Stimulated activated CD4-positive, alpha-beta T cell treated with anti-CD3 and anti-CD28 coated beads, Interleukin-4, amount 100 ng/mL, for 4 hours (primary cell): ENCODE data around the gene DACH1.
A peak's percentile ranks its signal among the peaks of the same experiment; 100 is the strongest.
"Not testable (repeated sequence)": the region's sequence is repeated elsewhere in the genome, so short reads cannot be mapped to it uniquely, and the experiment has no call there.

Source experiments
- DNase-seq, 2 experiments: peaks; one replicate each; pipeline ENCODE4 v3.0.0-alpha.2; 2020

The DACH1 gene

DNA sequence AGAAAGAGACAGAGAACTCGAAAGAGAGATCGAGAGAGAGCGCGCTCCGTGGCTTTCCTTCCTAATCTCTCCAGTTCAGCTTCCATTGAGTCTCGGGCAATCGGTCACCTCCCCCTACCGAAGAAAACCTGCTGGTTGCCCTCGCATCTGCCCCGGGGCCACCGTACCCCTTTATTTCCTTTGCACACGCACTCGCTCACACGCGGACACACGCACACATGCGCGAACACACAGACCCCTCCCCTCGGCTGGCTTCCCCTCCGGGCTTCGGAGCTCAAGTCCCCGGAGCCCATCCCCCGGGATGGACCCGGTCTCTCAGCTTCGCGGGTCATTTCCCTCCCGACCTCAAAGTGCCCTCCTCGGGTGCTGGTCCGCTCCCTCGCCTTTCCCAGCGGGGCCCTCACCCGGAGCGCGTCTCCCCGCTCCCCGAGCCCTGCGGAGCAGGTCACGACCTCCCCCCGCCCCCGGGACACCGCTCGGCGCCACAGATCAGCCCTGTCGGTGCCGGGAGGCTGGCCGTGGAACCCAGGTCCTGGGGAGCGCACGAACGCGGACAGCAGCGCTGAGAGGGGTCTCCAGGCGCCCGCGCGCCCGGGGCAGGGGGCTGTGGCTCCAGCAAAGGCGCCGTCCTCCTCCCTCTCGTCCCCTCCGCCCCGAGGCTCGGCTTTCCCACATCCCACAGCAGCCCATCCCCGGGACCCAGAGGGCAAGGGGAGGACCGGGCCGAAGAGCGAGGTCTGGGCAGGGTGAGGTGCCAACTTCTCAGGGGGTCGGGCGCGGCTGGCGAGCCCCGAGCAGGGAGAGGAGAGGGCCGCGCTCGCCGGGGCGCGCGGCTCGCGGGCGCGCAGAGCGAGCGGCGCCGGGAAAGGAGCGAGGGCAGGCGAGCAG, 1.8 kb downstream of the DACH1 start:
- no peak for DNase-seq

DNA sequence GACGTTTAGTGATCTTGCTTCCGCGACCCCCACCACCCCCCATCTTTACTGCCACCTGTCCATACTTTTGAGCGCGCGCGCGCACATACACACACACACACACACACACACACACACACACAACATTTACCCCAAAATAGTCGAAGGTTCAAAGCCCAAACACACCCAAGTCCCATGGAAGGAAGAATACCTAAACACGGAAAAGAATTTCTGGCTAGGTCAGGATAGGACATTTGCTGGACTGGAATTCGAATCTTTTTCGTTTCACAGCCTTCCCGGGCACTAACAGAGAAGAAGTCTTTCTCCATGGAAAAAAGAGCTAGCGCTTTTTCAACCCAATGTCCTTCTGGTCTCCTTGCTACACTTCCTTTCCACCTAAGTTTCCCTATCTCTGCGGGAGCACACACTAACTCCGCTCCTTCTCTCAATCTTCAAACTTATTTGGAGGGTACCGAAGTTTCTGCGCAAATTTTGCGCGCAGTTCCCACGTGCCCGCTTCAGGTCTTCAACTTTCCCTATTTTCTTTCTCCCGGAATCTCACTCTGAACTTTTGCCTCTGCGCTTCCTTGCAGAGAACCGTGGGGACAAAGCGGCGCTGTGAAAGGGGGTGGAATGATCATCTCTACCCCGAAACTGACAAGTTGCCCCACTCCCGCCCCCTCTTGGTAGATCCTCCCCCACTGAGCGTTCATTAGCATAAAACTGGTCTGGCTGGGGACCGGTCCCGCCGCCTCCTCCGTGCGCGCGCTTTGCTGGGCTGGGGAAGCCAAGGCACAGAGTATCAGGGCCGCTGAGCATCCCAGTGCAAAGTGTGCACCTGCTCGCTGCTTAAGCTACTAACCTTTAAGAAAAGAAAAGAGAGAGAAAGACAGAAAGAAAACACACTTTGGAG, 2.7 kb downstream of the DACH1 start:
- DNase-seq: peak in 1 of 2 experiments; percentile 13

DNA sequence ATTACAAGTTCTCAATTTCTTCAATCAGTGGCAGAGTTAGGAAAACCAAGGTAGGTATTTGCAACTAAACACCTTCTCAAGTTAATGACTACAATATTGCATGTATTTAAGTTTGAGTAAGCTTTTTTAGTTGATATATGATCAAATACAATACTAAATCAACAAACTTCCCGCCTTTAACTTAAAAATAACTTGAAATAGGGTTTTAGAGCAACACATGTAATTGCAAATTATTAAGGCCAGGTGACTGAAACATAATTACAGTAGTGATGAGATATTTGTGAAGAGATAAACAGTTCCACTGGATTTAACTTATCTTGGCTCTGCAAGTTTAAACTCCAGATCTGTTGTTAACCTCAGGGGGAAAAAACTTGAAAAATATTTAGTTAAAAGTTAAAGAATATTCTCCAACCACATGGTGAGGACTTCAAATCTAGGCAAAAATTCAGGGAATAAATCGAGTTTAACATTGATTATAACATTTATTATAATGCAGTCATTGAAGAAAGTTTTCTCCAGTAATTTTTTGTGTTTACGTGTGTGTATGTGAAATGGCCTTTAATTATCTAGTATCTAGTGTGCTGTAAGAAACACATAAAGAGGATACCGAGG, 3.6 kb downstream of the DACH1 start:
- DNase-seq: no peak

DNA sequence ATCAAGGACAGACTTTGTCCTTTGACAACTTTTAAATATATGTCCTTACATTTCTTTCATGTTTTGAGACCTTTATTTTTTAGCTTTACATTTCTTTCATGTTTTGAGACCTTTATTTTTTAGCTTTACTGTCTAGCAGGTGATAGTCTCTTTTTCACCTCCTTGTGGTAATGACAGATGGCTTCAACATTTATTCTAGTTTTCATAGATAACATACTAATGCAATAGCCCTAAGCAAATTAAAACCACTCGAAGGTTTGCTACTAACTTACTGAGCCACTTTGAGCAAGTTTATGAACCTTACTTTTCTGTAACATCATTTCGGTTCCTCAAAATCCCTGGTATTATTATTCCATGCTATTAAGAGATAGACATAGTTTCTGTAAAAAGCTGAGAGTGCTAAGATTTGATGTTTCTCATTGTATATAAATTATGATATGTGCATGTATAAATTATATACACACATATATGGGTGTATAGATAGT, 4.5 kb downstream of the DACH1 start:
- DNase-seq: no peak

DNA sequence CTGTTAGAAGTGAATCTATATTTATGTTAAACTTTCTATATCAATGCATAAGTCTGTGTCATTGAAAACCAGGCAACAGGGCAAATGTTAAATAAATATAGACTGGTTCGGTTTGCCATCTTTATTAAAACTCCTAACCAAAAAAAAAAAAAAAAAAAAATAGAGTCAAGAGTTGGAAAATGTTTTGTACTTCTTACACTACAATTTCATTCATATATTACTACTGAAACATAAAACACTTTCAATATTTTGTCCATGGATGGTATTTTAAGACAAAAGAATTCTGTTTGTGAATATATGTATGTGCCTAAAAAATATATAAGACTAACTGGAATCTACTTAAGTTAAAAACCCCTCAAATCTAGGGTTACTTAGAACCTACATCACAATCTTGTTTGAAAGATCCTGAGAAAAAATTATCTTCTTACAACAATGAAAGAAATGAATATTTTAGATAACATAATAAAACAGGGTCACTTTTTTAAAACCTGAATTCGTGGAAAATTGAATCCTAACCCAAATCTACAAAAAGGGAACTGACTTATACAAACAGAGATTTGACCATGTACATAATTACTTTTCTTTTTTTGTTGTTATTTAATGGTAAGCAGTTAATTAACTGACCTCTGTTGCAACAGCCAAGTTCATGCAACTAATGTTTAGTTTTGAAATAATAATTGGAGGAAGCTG, 5.1 kb downstream of the DACH1 start:
- no peak for DNase-seq

DNA sequence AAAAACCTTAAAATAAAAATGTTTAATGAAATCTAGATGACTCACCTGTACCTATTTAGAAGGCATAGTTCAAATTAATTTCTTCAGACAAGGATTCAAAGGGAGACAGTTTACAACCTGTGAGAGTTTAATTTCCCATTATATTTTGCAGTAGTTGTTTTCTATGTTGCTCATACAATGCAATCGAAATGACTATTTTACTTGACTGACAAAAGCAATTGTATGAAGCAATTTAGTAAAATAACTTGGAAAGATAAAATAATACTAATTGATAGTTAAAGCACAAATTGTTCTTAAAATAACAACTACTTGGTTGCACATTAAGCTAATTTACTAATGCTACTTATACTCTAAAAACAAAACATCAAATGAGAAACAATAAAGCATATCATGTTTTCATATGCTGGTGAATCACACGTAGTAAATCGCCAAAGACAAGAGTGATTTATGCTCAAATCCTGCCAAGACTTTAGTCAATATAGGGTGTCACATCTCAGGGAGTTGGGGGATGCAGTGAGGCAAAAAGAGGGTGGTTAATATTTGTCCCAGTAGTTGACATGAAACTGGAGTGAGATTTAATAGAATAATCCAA, 6.4 kb downstream of the DACH1 start:
- no peak for DNase-seq

DNA sequence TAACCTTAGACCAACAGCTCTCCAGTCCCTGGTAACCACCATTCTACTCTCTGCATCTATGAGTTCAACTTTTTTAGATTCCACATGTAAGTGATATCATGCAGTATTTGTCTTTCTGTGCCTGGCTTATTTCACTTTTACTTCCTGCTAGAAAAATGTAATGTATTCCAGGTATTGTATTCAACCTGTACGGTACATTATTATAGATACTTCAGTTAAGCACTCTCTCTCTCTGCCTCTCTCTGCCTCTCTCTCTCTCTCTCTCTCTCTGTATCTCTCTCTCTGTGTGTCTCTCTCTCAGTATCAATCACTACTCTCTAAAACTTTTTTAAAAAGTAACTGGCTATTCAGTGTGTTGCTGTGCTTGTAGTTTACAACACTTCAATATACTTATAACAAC, 8.4 kb downstream of the DACH1 start:
- no peak for DNase-seq

DNA sequence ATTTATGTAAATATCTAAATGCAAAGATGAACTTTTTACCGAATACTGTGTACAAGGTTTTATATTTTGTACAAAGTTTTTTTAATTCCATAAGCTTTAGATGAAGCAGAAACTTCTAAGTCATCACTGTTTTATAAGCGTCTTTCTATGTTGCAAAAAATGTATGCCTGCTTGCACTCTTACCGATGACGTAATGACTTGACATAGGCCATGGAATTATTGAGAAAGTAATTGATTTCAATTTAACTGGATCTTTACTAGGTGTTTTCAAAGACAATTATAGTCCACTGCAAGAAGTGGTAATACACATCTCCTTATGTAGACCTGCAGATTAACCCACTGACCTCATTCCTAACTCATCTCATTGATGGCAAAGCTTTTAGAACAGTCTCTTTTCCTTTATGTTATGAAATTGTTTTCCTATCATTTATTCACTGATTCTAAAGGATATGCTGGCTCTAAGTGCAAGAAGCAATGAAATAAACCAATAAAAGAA, 10.4 kb downstream of the DACH1 start:
- no peak for DNase-seq

DNA sequence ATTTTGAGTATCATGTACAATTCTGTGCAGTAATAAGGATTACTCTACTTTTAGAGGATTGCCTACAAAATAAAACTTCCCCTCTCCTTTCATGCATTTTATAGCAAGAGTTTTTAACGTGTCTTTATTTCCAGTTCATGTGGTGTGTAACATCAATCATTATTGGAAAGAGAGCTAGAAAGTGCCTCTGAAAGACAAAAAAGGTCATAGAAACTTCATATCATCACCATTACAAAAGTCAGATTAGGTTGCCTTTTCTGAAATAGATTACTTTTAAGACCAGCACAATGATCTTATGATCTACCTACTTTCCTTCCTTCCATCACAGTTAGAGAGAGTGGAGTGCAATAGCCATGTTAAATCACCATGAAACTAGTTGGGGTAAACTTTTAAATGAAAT, 12.6 kb downstream of the DACH1 start:
- DNase-seq: no peak

DNA sequence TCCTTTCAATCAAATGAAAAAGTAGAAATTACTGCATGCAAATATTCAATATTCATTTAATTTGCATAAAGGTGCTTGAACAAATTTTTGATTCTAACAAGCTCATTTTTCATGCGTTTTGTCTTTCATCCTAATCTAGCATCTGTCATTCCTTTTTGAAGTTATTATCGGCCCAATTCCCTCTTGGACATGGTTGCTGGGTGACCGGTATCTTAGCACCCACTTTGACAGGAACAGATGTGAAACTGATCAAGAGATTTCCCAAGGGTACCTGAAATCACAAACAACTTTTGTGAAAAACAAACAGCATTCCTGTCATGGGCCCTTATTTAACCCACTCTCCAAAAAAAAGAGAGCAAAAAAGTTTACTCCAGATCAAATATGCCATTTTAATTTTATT, 13.3 kb downstream of the DACH1 start:
- no peak for DNase-seq

DNA sequence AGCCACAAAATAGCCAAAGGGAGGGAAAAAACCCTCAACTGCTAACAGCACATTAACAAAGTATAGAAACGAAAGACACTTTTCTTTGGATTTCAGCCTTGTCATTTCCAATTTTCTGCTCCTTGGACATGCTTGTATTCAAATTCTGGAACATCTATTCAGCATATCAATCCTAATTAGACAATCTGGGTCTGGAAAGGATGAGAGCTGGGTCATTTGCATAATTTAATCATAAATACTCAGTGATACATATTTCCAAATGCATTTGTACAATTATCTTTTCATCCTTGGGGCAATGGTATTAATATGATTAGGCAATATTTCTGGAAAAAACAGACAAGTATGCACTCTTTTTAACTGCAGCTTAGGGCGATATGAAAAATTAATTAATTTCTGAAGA, 14.3 kb downstream of the DACH1 start:
- no peak for DNase-seq

DNA sequence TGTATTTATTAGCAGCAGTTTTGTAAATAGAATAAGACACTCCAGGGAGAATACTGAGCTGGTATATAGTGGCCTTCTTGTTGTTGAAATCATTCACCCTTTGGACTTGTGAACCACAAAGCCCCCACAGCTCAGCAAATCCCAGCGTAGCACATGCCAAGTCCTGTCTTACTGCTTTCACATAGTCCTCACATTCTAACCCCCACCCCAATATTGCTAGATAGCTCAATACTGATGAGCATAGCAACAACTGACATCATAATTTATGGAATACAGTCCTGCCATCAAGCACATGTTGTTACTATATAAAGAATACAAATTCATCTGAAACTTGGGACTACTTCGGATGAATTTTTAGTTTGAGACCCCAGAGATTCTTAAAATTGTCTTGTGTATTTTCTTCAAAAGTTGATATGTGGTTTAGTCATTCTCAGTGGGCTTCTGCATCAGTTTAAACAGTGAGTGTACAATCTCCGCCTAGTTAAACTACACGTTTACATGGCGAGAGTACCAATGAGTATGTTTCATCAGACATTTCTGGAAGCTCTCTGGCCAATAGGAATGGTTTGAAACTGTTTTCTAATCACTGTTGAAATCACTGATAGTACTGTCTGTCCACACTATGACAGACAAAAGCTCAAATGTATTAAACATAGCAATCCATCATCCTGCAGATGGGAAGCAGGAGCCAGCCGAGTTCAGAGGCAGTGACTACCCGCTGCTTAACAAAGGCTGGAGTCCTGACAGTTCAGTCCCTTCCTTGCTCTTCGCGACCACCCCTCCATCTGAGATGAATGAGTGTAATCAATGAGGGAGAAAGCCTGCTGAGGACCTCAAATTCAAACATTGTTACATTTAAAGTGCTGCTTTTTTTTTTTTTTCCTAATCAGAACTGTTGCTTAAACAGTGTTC, 15.2 kb downstream of the DACH1 start:
- DNase-seq: no peak

DNA sequence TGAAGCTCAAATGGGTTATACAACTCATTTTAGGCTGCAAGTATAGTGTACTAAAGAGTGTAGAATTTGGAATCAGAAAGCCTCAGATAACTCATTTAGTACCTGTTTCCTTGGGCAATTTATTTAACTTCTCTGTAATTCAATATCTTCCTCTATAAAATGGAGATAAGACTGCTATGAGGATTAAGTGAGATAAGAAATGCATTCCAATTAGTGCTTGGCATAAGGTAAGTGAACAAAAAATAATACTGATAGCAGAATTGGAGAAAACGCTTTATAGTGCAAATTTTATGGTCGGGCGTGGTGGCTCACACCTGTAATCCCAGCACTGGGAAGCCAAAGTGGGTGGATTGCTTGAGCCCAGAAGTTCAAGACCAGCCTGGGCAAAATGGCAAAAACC, 25.0 kb downstream of the DACH1 start:
- DNase-seq: no peak

DNA sequence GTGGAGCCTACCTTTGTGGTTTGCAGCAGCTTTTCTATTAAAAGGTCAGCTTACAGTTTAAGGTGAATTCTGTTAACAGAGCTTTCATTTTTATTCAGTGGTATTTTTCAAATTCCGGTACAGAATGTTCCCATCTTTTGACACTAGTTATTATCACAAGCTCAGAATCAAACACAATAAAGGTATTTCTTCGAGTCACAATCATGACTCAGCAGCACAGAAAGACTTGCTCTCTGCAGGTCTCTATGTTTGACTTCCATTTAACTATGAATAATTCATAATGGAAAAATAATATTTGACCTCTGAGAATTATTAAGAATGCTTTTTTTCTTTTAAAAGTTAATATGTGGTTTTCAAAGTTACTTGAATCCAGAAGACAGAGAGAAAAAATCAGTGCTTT, 28.2 kb downstream of the DACH1 start:
- DNase-seq: no peak

DNA sequence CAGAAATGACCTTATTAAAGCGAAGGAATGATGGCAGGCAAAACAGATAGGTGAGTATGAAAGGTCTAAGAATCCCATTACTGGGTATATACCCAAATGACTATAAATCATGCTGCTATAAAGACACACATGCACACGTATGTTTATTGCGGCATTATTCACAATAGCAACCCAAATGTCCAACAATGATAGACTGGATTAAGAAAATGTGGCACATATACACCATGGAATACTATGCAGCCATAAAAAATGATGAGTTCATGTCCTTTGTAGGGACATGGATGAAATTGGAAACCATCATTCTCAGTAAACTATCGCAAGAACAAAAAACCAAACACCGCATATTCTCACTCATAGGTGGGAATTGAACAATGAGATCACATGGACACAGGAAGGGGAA, 29.4 kb downstream of the DACH1 start:
- not testable (repeated sequence) for DNase-seq

DNA sequence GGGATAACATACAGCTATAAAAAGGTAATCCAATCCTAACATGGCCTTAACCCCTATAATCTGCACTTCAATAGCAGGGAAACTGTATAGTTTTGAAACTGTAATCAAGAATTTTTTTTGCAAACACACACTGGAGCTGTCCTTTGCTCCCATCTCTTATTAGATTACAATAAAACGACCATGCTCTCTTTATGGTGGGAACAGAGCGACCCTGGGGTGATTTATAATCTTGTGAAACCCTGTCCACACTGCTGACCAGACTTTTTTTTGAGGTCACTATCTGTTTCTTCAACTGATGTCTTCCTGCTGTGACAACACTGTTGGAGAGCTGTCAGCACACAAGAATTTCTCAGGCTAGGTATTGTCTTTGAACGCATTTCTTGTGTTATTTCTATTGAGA, 35.3 kb downstream of the DACH1 start:
- DNase-seq: no peak

DNA sequence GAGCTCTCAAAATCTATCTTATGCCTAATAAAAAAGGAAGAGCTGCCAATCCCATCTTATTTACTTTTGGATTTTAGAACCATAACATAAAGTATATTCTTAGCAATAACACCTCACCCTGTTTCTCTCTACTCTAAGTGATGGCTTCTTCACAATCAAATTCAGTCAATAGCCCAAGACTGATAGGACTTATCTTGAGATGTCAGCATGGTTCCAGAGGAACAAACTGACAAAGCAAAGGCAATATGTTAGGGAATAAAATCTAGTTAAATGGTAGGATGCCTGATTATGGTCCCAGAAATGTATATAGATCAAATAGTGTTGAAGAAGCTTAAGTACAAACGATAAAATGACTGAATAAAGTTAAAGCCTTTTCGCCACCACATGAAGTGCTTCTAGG, 36.3 kb downstream of the DACH1 start:
- DNase-seq: no peak

DNA sequence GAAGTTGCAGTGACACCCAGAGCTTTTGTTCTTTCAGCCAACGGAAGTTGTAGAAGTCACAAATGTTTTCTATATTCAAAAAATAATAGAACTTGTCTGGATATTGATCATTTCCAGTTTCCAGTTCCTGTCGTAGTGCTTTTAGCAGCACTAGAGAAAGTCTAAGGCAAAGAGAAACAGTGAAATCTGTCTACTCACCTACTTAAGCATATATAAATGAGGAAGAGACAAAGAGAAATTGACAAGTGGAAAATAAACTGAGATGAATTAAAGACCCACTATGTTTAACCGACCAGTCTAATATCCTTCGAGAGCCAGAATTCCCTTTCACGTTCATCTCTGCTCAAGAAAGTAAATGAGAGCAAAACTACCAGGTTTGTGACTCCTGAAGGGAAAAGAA, 36.7 kb downstream of the DACH1 start:
- no peak for DNase-seq

DNA sequence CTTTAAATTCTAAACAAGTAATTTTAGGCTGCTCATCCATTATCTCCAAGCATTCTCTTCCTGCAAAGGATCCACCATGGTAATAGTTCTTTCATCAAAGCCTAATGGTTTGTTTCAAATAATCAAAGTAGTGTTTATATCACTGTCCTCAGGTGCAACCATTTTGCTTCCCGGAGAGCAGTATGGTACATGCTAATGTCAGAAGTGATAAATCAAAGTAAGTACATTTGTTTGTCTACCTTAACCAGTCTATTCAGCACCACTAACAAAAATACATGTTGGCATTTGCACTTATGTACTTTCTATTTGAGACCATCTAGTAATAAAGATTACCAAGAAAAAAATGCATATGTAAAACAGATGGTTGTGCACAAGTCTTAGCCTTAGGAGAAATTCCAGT, 37.5 kb downstream of the DACH1 start:
- no peak for DNase-seq

DNA sequence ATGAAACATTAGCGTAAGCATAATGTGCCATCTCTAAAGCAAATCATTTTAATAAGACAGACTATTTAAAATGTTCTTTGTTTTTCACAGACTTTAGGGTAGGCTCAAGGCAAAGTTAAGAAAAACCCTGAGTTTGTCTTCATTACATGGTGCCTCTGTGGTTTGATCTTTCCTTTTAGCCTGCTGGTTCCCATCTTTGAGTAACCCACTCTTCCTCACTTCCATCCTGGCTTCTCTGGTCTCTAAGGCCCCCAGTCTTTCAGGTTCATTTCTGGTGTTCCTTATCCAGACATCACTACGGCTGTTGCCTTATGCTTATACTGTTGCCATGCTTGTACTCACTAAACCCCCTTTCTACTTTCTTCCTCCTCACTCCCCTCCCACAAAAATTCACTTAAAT, 38.4 kb downstream of the DACH1 start:
- no peak for DNase-seq

DNA sequence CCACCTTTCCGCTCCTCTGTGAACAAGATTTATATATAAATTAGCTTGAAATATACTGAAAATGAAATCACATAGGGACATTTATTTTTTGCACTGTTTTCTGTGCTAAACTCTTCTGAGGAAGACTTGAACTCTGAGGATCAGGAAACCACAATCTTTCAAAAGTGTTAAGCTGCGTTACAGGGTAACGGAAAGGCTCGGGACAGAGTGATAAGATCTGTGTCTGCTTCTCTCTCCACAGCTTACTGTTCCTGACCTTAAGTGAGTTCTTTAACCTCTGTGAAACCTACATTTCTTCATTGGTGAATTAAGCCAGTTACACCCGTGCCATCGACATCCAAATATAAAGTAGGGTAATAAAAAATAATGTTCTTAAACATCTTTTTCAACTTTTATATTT, 38.9 kb downstream of the DACH1 start:
- DNase-seq: no peak
